GM19395 (cell line): ENCODE results near the gene ZNF281.

Experiments used
- ATAC-seq: cut with Tn5 transposase; IDR thresholded peaks from one replicate; pipeline ENCODE4 v1.9.1; 2021; ENCODE audit warnings: mild to moderate bottlenecking, moderate library complexity; ENCODE audit not compliant: unreplicated experiment

ZNF281 gene

DNA sequence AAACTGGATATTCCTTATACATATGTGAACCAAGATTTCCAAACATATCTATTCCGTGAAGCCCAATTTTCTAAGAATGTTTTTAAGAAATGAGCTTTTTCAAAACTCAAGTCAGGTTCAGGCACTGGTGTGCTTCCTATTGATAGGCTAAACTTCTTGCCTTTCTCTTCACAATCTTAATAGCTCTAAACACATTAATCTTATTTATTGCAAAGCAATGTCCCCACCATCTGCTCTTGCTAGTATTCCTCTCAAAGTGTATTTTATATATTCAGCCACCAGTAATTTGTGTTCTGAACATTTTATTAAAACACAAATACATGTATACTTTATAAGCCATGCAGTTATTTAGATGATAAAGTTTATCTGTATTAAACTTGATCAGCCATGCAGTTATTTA is 11.5 kb downstream of the ZNF281 start:
- no peak for ATAC-seq

DNA sequence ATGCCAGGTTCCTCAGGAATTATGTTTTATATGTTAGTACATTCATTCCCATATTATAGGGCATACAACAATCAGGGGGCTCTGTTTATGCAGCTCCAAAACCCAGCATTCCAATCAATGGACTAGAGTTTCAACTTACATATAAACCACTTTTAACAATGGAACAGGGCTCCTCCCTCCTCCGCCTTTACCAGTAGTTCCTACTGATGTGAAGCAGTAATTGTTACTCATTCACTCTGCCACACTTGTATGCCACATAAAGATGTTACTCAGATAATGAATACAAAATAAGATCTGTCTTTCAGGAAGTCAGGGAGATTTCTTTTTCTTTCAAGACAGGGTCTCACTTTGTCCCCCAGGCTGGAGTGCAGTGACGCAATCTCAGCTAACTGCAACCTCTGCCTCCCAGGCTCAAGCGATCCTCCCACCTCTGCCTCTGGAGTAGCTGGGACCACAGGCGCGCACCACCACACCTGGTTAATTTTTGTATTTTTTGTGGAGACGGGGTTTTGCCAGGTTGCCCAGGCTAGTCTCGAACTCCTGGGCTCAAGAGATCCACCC is 17.1 kb downstream of the ZNF281 start:
- ATAC-seq, result no peak

DNA sequence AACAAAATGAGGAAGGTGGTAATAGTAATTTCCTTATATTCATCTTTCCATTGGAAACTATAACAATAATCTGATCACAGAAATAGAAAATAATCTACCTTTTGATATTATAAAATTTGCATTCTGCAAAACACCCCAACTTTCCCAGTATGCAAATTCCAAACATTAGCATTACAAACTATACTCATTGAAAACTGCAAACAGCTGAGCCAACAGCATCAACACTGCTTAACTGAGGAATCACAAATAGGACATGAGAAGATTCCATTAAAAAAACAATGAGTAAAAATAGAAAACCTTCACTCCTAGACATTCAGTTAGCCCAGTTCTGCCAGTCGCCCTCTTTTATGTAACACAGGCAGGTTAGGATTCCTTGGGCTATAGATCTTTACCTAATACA is 18.1 kb downstream of the ZNF281 start:
- ATAC-seq, result no peak

DNA sequence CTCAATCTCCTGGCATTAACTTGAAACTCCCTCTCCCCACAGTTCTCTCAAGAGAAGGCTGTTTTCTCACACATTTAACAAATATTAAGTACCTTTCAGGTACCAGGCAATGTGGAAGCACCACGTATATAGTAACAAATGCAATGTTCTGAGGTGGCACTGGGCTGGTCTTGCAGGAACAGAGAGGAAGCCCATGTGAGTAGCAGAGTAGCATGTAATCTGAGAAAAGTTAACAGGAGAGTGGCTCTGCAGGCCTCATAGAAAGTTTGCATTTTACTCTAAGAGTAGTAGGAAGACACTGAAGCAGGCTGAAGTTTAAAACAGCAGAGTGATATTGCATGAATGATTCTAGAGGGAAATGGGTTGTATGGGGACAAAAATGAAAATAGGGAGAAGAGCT is 21.0 kb downstream of the ZNF281 start:
- ATAC-seq, result no peak

DNA sequence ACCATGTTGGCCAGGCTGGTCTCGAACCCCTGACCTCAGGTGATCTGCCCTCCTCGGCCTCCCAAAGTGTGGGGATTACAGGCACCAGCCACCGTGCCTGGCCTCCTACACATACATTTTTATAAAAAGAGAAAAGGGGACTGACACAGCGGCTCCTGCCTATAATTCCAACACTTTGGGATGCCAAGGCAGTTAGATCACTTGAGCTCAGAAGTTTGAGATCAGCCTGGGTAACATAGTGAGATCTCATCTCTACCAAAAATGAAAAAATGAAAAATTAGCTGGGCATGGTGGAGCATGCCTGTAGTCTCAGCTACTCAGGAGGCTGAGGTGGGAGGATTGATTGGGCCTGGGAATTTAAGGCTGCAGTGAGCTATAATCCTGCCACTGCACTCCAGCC is 23.4 kb downstream of the ZNF281 start:
- no peak for ATAC-seq

DNA sequence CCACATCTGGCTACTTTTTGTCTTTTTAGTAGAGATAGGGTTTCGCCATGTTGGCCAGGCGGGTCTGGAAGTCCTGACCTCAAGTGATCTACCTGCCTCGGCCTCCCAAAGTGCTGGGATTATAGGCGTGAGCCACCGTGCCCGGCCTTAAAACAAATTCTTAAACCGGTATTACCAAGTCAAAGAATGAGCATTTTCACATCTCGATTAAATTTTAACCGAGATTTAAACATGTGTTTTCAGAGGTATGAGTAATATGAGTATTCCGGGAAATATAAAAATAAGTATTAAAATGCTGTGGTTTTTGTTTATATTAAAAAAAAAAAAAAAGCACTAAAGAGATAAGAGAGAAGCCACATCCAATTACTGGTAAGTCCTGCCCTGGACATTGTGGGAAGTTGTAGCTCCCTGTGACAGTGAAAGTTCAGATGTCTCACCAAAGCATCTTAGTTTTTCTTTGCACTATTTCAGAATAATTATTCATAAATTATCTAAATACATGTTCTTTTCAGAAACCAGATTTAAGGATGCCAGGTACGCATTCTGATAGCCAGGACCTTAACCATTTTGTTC is 24.9 kb downstream of the ZNF281 start:
- ATAC-seq, result peak; percentile 56

DNA sequence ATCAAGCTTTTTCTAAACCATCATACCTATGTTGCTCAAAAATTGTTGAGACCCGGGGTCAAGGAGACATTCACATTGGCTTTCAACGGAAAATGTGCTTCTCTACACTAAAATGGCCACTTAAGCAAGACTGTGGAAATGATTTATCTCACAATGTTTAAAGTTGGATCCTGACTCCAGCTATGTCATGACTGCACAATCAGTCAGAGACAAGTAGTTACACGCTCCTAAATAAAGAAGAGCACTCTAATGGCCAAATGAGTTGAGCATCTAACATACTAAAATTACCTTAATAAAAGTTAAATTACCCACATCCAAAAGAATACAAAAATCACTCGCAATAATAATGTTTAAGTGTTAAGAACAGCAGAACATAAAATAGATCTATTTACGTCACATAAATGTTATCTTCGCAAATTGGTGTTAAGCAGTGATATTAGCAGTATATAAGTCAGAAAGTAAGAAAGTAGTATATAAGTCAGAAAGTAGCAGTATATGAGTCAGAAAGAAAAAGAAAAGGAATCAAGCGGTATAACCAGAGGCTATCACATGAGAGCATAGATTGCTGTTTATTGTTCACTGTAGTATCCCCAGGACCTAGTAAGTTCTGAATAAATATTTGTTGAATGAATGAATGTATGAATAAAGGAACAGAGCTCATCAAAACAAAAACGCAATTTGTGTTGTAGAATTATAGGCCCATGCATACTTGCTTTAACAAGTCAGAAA is 28.4 kb downstream of the ZNF281 start:
- ATAC-seq, result no peak

DNA sequence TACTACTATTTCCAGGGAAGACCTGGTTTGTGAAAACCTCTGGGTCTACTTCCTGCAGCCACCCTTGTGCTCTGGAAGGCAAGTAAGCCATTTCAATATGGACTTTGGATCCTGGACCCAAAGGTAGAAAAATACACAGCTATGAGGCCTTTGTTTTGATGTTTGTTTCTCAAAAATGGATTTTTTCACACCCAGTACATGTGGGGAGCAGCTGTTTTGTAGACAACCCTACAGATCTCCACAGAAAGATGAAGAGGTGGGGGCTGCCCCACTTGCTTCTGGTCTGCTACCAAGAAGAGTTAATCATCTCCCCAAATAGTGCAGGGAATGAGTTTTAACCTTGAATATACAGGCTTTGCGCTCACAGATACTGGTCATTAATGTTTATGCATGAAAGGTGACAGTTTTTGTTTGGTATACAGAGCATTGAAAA is 29.2 kb downstream of the ZNF281 start:
- ATAC-seq, result peak; percentile 76

DNA sequence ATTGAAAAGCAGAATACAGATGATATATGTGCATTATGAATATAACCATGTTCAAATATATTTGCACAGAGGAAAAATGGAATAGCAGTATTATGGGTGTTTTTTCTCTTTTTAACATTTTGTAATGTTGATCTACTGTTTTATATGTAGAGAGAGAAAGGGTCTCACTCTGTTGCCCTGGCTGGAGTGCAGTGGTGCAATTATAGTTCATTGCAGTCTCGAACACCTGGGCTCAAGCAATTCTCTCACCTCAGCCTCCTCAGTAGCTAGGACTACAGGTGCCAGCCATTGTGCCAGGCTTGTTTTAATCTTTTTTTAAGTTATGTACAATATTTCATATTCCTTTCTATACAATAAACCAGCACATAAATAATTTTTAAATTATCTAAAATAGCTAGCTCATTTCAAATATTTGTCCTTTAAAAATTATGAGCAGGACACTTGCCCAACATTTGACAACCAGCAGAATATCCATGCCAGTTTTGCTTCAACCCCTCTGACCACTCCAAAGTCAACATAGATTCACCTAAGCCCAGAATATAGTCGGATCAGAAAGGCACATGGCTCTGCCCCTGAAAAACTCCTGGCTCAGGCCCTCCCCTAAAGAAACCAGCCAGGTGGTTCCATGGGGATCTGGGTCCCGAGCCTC is 29.8 kb downstream of the ZNF281 start:
- no peak for ATAC-seq

DNA sequence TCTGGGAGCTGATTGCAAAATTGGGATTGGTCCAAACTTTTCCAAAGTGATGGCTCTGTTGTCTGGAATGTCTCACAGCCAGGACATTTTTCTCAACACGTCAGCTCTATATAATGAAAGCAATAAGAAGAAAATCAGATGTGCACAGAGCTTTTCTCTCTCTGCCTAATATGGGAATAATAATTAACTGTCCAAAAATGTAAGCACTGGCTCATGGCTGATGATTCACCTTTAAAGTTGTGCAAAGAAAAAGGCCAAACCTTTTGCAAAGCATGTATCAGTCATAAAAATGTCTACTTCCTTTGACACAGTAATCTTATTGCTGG is 30.4 kb downstream of the ZNF281 start:
- ATAC-seq, result no peak

DNA sequence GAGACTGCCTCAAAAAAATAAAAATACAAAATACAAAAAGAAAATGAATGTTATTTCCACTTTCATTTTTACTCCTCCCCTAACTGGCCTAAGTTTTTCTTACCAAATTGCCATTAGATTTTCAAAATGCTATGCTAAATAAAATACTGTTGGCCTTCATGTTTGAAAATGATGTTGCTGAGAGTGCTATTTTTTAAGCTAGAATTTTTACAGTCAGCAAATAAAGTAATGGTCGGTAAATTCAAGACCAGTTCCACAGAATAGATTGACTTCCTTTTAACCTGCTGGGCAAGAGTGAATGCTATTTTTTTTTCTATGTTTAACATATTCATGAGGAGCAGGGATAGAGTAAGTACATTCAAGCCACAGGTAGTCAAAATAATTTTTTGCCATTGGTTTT is 31.7 kb downstream of the ZNF281 start:
- no peak for ATAC-seq

DNA sequence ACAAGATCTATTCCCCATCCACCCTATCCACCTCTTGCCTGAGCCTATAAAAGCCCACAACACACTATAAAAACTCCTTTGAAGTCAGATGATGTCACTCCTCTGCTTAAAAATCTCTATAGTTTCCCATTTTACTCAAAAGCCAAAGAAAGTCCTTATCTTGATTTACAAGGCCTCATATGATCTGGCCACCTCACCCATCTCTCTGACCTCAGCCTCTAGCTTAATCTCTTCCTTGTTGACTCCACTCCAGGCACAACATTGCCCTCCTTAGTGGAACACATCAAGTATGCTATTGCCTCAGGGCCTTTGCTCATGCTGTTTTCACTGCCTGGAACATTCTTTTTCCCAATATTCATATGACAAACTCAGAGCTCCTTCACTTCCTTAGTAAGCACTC is 33.3 kb downstream of the ZNF281 start:
- ATAC-seq, result no peak

DNA sequence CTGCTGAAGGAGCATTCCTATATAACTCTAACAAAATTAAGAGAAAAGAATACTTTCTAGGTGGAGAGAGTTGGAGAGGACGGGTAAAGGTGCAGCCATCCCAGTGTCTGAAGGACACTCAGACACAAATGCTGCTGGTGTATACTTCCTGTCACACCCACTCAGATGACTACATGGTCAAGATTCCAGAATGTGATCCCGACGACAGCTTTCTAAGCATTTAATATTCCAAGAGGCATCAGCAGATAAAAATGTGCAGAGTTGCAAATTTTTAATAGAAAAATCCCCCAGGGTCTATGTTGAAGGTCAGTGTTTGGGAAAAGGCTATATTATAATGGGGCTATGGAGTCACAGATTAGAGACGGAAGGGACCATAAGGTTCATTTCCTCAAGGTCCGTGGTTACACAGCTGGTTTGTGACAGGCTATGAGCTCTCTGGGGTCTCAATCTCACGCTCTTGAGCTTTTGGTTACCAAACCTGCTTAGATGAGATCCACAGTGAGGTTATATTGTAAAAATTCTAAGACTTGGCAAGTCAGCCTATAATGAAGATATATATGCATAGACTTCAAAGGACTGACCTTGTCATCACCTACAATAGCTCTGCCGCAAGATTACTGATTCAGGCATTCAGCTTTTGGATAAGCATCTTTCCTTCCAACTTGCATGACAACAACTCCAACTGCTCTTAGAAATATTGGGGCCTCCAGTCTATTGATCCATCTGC is 35.1 kb downstream of the ZNF281 start:
- no peak for ATAC-seq

DNA sequence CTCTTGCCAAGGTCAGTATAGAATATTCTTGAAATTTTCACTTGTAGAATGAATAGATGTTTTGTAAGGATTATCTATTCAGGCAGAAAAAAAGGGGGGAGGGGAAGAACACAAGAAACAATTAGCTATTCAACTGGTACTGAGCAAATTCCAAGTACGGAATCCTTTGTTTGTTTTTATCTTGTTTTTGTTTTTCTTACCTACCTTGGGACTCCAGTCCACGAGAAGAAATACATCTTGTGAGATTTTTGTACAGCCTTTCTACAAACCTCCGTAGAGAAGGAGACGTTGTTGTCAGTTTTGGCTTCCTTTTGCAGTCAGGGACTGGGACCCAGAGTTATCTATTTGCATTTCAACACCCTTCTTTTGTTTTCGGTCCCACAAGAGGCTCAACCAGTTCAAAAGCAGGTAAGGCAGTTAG is 36.0 kb downstream of the ZNF281 start:
- ATAC-seq, result no peak

DNA sequence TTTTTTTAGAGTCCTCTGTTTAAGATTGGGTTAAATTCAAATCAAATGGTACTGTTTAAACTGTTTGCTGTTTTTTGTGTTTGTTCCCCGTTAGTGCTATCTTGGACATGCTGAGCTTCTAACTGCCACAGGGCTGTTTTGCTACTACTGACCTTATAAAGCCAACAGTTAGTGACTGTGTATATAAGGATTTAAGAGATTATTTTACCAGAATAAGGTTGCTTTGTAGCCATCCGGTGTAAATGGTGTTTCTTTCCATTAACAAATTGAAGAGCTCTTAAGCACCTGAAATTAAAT is 37.0 kb downstream of the ZNF281 start:
- no peak for ATAC-seq

DNA sequence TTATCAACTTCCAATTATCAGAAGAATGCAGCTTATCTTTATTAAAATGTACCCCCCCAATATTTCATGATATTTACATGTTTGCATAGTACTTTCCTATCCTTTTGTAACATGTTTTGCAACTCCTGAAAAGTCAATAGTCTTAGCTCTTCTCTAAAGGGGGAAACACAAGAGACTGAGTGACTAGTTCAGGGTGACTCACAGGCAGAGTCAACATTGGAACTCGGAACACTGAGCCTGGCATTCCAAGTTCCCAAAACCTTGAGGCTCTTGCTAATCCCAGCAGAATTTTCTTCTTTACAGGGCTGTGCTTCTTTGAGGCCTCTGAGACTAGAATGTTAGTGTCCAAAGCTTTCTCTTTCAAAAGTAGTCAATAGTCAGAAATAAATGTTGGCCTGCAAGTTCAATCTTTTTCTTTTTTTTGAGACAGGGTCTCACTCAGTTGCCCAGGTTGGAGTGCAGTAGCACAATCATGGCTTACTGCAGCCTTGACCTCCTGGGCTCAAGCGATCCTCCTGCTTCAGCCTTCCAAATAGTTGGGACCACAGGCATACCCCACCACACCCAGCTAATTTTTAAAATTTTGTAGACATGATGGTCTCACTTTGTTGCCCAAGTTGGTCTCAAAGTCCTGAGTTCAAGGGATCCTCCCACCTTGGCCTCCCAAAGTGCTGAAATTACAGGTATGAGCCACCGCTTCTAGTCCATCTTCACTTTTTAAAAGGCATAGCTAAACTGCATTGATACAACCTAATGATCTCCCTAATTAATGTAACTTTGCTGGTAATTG is 37.5 kb downstream of the ZNF281 start:
- ATAC-seq, result no peak

DNA sequence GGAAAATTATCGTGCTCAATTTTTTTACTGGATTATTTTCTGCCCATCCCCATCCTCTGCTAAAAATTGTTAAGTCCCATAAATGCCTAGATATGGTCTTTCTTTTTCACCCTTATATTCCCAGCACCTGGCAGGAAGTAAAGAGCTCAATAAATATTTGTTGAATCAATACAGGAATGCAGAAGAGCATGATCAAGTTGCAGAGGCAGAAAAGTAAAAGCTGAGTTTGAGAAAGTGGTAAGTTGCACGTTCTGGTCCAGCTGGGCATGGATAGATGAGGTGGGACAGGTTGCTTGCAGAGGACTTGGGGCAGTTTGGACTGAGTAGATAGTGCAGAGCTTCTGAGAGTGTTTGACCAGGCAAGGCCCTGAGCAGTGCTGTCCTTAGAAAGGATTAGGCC is 40.1 kb downstream of the ZNF281 start:
- ATAC-seq, result no peak

DNA sequence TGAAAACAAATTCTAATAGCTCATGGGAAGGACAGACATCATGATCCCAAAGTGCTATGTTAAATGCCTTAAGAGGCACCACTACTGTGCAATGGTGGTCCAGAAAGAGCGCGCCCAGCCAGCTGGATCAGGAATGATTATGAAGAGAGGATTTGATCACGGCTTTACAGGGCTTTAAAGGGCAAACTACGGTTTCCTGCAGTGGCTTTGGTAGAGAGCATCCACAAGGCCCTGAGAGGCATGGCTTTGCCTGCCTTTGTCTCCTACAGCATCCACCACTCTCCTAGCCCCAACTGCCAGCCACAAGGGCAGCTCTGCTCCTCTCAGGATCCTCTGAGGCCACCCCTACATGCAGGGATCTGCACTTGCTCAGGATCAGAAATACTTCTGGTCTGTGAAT is 40.7 kb downstream of the ZNF281 start:
- no peak for ATAC-seq

DNA sequence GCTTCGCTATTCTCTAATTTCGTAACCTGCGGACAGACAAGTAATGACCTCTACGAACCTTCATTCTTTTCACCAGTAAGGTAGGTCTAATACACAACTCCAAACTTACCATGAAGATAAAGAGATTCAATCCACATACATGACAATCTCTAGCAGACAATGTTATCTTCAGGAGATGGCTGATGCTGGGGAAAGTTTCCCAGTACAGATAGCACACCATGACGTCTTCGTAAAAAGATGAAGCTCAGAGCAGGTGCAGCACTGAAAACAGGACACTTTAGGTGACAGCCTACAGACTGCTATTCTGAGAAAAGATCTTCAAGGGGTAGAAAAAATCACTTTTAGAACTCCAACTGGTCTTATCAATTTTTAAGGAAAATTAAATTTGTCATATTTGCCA is 41.3 kb downstream of the ZNF281 start:
- no peak for ATAC-seq

DNA sequence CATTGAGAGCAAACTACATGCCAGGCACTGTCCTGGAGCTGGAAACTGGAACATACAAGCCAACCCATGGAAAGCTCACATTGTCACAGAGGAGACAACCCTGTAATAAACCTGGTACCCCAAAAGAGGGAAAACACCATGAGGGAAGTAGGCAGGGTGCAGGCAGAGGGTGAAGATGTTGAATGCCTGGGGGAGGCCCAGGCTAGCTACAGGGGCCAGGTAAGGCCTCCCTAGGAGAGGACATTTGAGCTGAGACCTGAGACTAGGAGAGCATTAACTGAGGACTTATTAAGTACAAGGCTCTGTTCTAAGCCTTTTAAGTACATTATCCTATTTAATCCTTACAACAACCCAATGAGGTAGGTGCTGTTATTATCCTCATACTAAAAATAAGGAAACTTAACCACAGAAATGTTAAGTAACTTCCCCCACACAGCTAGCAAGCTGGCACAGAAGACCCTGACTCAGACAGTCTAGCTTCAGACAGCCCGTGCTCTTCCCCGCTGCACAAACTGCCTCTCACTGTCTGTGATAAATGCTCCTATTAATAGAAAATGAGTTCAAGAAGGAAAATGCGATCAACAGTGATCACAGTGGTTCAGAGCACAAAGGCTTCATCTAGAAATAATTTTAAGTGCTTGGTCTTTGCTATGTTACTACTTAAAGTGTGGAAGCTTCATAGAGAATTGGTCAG is 41.8 kb downstream of the ZNF281 start:
- ATAC-seq, result no peak
